ENCODE results near the gene COL20A1. TPM values are rescaled to one million over a fixed set of nuclear protein-coding genes. Genes with fewer than 3 reads are reported as not detected.

The COL20A1 gene
- total RNA-seq, 1 donor = not detected

GRCh38 chr20:63354636-63355350, 61.8 kb downstream of the COL20A1 start:
- H3K4me3 ChIP-seq (ENCODE audit: low read depth, low read length) = no peak overlapping the region
- no peak for TF ChIP-seq CTCF (IDR thresholded peaks at IDR 0.05; ENCODE audit: insufficient read depth, low read length)
- DNase-seq (ENCODE audit: low read depth) = no peak

- no peak for TF ChIP-seq CTCF (IDR thresholded peaks at IDR 0.05; ENCODE audit: insufficient read depth, low read length)
- no peak for DNase-seq (ENCODE audit: low read depth)
- H3K4me3 ChIP-seq (ENCODE audit: low read depth, low read length) = no peak overlapping the region
Measured at GRCh38 chr20:63355781-63356295, 62.9 kb downstream of the COL20A1 start.

- no peak for TF ChIP-seq CTCF (IDR thresholded peaks at IDR 0.05; ENCODE audit: insufficient read depth, low read length)
- H3K4me3 ChIP-seq (ENCODE audit: low read depth, low read length) = no peak overlapping the region
- DNase-seq (ENCODE audit: low read depth) = no peak
Measured at GRCh38 chr20:63356511-63356910, 63.5 kb downstream of the COL20A1 start.

- H3K4me3 ChIP-seq (ENCODE audit: low read depth, low read length) = no peak overlapping the region
- DNase-seq (ENCODE audit: low read depth) = no peak
- TF ChIP-seq CTCF (IDR thresholded peaks at IDR 0.05; ENCODE audit: insufficient read depth, low read length) = no peak
Measured at GRCh38 chr20:63356931-63357879, 64.2 kb downstream of the COL20A1 start.

- no peak for TF ChIP-seq CTCF (IDR thresholded peaks at IDR 0.05; ENCODE audit: insufficient read depth, low read length)
- DNase-seq (ENCODE audit: low read depth) = no peak
- H3K4me3 ChIP-seq (ENCODE audit: low read depth, low read length) = no peak overlapping the region
Measured at GRCh38 chr20:63357921-63358905, 65.2 kb downstream of the COL20A1 start.
